ENCODE results near the gene SLC39A8. TPM values are rescaled to one million over a fixed set of nuclear protein-coding genes. Genes with fewer than 3 reads are reported as not detected.
"Not testable (repeated sequence)": the region's sequence is repeated elsewhere in the genome, so short reads cannot be mapped to it uniquely, and the experiment has no call there.

SLC39A8 gene
- total RNA-seq, 2 experiments from 2014 or later = 28.8 to 29.3 TPM

DNA sequence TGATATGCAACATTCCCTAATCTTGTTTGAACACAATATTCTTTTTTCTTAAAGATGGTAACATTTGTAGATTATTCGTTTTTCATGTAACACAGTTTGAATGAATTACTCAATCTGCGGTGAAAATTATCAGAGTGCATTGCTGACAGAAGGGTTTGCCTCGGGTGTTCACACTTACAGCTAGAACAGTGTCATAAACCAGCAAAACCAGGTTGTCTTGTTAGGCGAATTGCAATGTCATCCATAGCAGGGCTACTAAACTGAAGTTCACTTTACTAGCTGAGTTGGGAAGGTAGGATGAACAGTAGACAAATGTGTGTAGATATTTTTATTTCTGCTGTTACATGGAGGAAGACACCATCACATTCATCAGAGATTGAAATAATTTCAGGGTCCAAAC is 98.9 kb downstream of the SLC39A8 start:
- no peaks in the 10 kb centered on the region for H3K4me1 Mint-ChIP-seq (ENCODE audit: low read depth)
- no peak overlapping the region for H3K27ac Mint-ChIP-seq
- no peak overlapping the region for H3K4me3 Mint-ChIP-seq
- intact Hi-C loops (cut with micrococcal nuclease) = no loop called here
- H3K9me3 Mint-ChIP-seq = no peaks in the 10 kb centered on the region
- no peak for DNase-seq
- CTCF ChIA-PET = interaction anchor here (1.4 kb wide), 1 partner anchor 9 kb away, joined by 4 read pairs; no protein-coding TSS in a partner anchor
- no peaks in the 10 kb centered on the region for H3K36me3 Mint-ChIP-seq (ENCODE audit: low read depth)
- peaks cover 3% of the 10 kb centered on the region for H3K27me3 Mint-ChIP-seq (ENCODE audit: low read depth)

DNA sequence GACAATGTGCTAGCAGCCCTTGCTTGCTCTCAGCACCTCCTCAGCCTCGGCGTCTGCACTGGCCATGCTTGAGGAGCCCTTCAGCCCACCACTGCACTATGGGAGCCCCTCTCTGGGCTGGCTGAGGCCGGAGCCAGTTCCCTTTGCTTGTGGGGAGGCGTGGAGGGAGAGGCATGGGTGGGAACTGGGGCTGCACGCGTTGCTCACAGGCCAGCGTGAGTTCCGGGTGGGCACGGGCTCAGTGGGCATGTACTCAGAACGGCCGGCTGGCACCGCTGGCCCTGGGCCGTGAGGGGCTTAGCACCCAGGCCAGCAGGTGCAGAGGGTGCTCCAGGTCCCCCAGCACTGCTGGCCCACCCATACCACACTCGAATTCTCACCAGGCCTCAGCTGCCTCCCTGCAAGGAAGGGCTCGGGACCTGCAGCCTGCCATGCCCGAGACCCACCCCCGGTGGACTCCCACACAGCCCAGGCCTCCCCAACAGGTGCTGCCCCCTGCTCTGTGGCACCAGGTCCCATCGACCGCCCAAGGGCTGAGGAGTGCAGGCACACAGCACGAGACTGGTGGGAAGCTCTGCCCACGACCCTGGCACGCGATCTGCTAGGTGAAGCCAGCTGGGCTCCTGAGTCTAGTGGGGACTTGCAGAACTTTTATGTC is 100.3 kb downstream of the SLC39A8 start:
- no peak overlapping the region for H3K27ac Mint-ChIP-seq
- CTCF ChIA-PET = no interaction called here
- H3K9me3 Mint-ChIP-seq = no peaks in the 10 kb centered on the region
- intact Hi-C loops (cut with micrococcal nuclease) = no loop called here
- no peak for DNase-seq
- H3K27me3 Mint-ChIP-seq (ENCODE audit: low read depth) = peaks cover 3% of the 10 kb centered on the region
- H3K4me3 Mint-ChIP-seq = no peak overlapping the region
- H3K36me3 Mint-ChIP-seq (ENCODE audit: low read depth) = no peaks in the 10 kb centered on the region
- no peaks in the 10 kb centered on the region for H3K4me1 Mint-ChIP-seq (ENCODE audit: low read depth)

DNA sequence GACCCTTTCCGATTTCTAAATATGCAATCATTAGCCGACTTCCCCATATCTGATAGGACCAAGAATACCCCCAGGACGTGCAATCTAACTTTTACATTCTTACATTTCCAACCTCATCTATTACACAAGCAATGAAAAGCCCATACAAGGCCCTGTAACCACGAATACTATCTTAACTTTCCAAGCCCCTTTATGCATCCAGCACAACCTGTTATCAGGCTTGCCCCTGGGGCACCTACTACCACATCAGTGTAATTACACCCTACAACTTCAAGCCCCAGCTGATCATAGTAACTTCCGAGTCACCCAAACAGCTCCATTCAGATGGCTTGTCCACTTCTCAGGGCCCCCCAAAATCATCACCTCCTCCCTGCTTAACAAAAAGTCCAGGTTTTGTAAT is 102.0 kb downstream of the SLC39A8 start:
- H3K36me3 Mint-ChIP-seq (ENCODE audit: low read depth); H3K27me3 Mint-ChIP-seq (ENCODE audit: low read depth); CTCF ChIA-PET; DNase-seq; H3K9me3 Mint-ChIP-seq; intact Hi-C loops (cut with micrococcal nuclease); H3K4me3 Mint-ChIP-seq; H3K27ac Mint-ChIP-seq; H3K4me1 Mint-ChIP-seq (ENCODE audit: low read depth): not testable (repeated sequence)

DNA sequence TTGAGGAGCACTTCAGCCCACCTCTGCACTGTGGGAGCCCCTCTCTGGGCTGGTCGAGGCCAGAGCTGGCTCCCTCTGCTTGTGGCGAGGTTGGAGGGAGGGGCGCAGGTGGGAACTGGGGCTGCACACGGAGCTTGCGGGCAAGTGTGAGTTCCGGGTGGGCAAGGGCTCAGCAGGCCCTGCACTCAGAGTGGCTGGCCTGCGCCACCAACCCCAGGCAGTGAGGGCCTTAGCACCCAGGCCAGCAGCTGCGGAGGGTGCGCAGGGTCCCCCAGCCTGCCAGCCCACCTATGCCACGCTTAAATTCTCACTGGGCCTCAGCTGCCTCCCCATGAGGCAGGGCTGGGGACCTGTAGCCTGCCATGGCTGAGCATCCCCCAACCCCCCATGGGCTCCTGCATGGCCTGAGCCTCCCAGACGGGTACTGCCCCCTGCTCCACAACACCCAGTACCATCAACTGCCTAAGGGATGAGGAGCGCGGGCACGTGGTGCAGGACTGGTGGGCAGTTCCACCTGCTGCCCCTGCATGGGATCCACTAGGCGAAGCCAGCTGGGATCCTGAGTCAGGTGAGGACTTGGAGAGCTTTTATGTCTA is 110.9 kb downstream of the SLC39A8 start:
- Mint-ChIP-seq H3K27me3 (ENCODE audit: low read depth) (no peaks in the 10 kb centered on the region), H3K9me3 (peaks cover 2% of the 10 kb centered on the region), H3K27ac (no peak overlapping the region), H3K36me3 (ENCODE audit: low read depth) (no peaks in the 10 kb centered on the region), H3K4me1 (ENCODE audit: low read depth) (no peaks in the 10 kb centered on the region), H3K4me3 (no peak overlapping the region)
- DNase-seq = no peak
- intact Hi-C loops (cut with micrococcal nuclease) = no loop called here
- CTCF ChIA-PET = no interaction called here

DNA sequence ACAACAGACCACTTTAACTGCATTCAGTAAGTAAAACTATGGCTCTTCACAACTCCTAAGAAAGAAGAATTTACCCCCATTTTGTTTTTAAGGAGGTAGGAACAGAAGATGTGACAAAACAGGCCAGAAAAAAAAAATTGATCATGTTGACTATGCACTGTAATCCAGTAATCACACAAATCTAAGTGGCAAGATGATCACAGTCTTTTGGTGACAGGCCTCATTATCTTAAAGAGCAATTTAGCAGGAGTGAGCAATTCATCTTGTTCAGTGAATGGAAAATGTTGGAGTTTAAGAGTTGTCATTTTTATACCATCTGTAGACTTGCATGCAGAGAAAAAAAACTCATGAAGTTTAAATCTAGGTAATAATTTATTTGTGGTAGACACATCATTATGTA is 115.1 kb downstream of the SLC39A8 start:
- Mint-ChIP-seq H3K27me3 (ENCODE audit: low read depth) (no peaks in the 10 kb centered on the region), H3K4me3 (no peak overlapping the region), H3K27ac (no peak overlapping the region), H3K9me3 (peaks cover under 1% of the 10 kb centered on the region), H3K36me3 (ENCODE audit: low read depth) (no peaks in the 10 kb centered on the region), H3K4me1 (ENCODE audit: low read depth) (no peaks in the 10 kb centered on the region)
- CTCF ChIA-PET = no interaction called here
- intact Hi-C loops (cut with micrococcal nuclease) = no loop called here
- no peak for DNase-seq

DNA sequence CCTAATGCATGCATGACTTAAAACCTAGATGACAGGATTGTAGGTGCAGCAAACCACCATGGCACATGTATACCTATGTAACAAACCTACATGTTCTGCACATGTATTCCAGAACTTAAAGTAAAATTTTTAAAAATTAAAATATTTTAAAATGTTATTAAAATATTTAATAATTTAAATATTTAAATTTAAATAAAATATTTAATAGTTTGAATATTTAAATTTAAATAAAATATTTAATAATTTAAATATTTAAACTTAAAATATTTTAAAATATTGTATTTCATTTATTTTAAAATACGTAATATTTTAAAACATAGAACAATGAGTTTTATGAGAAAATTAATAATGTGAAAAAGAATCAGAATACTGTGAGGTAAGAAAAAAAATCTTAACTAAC is 117.9 kb downstream of the SLC39A8 start:
- DNase-seq = no peak
- no peak overlapping the region for H3K27ac Mint-ChIP-seq
- H3K4me3 Mint-ChIP-seq = no peak overlapping the region
- H3K36me3 Mint-ChIP-seq (ENCODE audit: low read depth) = no peaks in the 10 kb centered on the region
- CTCF ChIA-PET = no interaction called here
- H3K27me3 Mint-ChIP-seq (ENCODE audit: low read depth) = no peaks in the 10 kb centered on the region
- H3K4me1 Mint-ChIP-seq (ENCODE audit: low read depth) = peaks cover 4% of the 10 kb centered on the region
- H3K9me3 Mint-ChIP-seq = no peaks in the 10 kb centered on the region
- intact Hi-C loops (cut with micrococcal nuclease) = no loop called here

DNA sequence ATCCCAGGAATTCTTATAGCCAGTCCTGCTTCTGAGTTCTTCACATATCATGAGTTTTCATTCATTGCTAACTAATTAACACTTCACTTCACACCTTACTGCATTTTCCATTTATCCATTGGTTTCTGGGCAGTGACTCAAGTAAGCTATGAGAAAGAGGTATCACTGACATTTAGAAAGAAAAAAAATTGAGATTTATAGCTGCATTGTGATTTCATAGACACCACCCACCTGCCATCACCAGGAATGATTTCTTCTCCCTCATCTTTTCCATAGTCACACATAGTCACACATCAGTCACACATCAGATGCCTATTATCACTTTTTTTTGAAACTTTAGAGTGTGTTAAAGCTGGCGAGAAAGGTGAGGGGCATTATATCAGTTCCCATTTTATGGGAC is 121.8 kb downstream of the SLC39A8 start:
- intact Hi-C loops (cut with micrococcal nuclease) = no loop called here
- H3K9me3 Mint-ChIP-seq = no peaks in the 10 kb centered on the region
- H3K27me3 Mint-ChIP-seq (ENCODE audit: low read depth) = peaks cover 3% of the 10 kb centered on the region
- H3K27ac Mint-ChIP-seq = no peak overlapping the region
- no peak for DNase-seq
- H3K36me3 Mint-ChIP-seq (ENCODE audit: low read depth) = no peaks in the 10 kb centered on the region
- peaks cover 4% of the 10 kb centered on the region for H3K4me1 Mint-ChIP-seq (ENCODE audit: low read depth)
- no peak overlapping the region for H3K4me3 Mint-ChIP-seq
- CTCF ChIA-PET = no interaction called here

DNA sequence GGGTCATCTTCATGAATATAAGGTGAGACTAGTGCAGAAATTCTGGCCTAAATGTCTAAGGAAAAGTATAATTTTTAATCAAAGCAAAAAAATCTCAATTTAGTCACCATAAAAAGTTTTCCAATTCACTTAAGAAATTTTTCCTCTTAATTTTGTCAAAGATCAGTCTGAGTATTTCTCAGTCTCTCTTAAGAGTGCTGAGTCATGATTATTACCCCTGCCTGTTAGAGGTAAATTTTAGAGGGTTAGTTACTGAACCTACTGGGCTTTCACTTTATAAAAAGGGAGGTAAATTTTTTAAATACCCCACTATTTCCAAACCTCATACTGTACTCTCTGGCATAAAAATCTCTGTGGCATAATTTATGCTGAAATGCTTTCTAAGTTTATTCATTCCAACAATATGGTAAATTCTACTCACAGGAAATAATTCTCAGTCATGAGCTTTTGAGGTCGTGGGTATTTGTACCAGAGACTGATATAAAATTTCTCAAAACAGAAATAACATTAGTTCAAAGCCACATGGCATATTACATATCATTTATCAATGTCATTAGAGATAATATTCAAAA is 122.4 kb downstream of the SLC39A8 start:
- peaks cover 3% of the 10 kb centered on the region for H3K27me3 Mint-ChIP-seq (ENCODE audit: low read depth)
- H3K4me3 Mint-ChIP-seq = no peak overlapping the region
- no peak overlapping the region for H3K27ac Mint-ChIP-seq
- no peaks in the 10 kb centered on the region for H3K9me3 Mint-ChIP-seq
- CTCF ChIA-PET = no interaction called here
- no peaks in the 10 kb centered on the region for H3K36me3 Mint-ChIP-seq (ENCODE audit: low read depth)
- DNase-seq = no peak
- H3K4me1 Mint-ChIP-seq (ENCODE audit: low read depth) = peaks cover 4% of the 10 kb centered on the region
- intact Hi-C loops (cut with micrococcal nuclease) = no loop called here

DNA sequence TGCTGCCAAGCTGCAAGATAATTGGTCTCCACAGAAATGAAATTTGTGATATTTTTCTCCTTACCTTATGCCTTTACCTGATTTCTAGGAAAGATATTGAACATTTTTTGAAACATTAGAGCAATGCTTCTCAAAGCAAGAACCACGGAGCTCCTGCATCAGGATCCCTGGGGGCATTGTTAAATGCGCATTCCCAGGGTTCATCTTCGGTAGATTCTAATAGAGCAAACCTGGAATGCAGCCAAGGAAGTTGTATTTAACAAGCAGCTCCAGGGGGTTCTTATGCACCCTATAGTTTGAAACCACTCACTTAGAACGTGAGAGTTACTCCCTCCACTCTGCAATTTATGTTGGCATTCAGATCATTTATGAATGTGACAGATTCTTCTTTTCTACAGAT is 126.2 kb downstream of the SLC39A8 start:
- H3K36me3 Mint-ChIP-seq (ENCODE audit: low read depth) = no peaks in the 10 kb centered on the region
- H3K4me1 Mint-ChIP-seq (ENCODE audit: low read depth) = peaks cover 4% of the 10 kb centered on the region
- H3K4me3 Mint-ChIP-seq = no peak overlapping the region
- no peaks in the 10 kb centered on the region for H3K9me3 Mint-ChIP-seq
- DNase-seq = no peak
- intact Hi-C loops (cut with micrococcal nuclease) = no loop called here
- H3K27me3 Mint-ChIP-seq (ENCODE audit: low read depth) = peaks cover 7% of the 10 kb centered on the region
- no peak overlapping the region for H3K27ac Mint-ChIP-seq
- CTCF ChIA-PET = no interaction called here

DNA sequence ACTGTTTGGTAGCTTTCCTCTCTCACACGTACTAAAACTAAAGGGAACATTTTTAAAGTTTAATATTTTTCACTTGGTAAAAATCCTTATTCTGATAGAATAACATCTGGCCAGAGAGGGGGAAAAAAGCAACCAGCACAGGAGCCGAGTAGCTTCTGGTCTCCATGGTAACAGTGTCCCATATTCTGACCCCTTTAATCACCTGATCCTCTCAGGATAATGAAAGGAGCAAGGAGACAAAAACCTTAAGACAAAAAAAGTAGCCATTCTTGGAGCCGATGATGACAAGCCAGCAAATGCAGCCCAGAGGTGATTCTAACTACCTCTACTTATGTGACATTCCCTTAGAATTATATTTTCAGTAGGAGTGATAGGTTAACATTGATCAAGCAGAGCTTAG is 126.6 kb downstream of the SLC39A8 start:
- Mint-ChIP-seq H3K36me3 (ENCODE audit: low read depth) (no peaks in the 10 kb centered on the region), H3K27me3 (ENCODE audit: low read depth) (peaks cover 7% of the 10 kb centered on the region), H3K4me1 (ENCODE audit: low read depth) (peaks cover 4% of the 10 kb centered on the region), H3K9me3 (no peaks in the 10 kb centered on the region), H3K4me3 (no peak overlapping the region), H3K27ac (no peak overlapping the region)
- CTCF ChIA-PET = no interaction called here
- no peak for DNase-seq
- intact Hi-C loops (cut with micrococcal nuclease) = no loop called here

DNA sequence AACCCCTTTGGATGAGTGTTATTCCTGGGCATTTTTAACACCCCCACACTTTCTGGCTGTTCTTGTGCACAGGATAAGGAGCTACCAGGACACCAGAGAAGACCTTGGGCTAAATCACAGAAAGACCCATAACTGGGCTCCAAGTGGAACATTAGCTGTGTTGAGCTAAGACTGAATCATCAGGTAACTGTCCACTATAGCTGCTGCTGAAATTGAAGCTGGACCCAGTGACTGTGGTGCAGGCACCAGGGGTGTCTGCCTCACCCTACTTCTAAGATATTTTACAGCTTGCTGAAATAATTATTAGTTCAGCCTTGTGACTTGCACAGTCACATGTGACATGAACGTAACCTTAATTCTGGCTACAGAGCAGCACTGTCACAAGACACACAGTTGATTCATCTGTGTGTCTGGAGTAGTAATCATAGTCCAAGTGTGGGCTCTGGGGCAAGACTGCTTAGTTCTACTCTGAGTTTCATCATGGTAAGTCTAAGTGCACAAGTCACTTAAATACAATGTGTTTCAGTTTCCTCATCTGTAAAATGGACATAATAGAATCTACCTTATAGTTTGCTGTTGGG is 127.4 kb downstream of the SLC39A8 start:
- CTCF ChIA-PET = interaction anchor here (0.6 kb wide), 1 partner anchor 466 kb away, joined by 5 read pairs; no protein-coding TSS in a partner anchor
- intact Hi-C loops (cut with micrococcal nuclease) = no loop called here
- DNase-seq = no peak
- Mint-ChIP-seq H3K27ac (no peak overlapping the region), H3K9me3 (no peaks in the 10 kb centered on the region), H3K27me3 (ENCODE audit: low read depth) (peaks cover 7% of the 10 kb centered on the region), H3K36me3 (ENCODE audit: low read depth) (no peaks in the 10 kb centered on the region), H3K4me3 (no peak overlapping the region), H3K4me1 (ENCODE audit: low read depth) (no peaks in the 10 kb centered on the region)

DNA sequence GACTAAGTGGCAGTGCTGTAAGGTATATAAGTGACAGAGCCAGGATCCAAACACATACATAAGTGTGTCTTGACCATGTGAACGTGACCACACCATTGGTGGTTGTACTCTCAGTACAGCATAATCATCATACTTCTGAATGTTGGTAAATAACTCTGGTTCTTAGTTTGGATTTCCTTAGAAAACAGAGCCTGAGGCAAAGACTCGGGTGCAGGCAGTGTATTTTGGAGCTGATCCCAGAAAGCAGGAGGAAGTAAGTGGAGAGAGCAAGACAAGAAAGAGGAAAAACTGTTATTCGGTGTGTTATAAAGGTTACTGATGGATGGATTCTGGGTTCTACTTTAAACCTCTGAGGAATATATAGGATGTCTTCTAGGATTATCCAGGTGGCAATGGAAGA is 127.9 kb downstream of the SLC39A8 start:
- H3K27me3 Mint-ChIP-seq (ENCODE audit: low read depth) = peaks cover 7% of the 10 kb centered on the region
- H3K27ac Mint-ChIP-seq = no peak overlapping the region
- H3K9me3 Mint-ChIP-seq = no peaks in the 10 kb centered on the region
- intact Hi-C loops (cut with micrococcal nuclease) = no loop called here
- H3K36me3 Mint-ChIP-seq (ENCODE audit: low read depth) = no peaks in the 10 kb centered on the region
- no peaks in the 10 kb centered on the region for H3K4me1 Mint-ChIP-seq (ENCODE audit: low read depth)
- no peak for DNase-seq
- H3K4me3 Mint-ChIP-seq = no peak overlapping the region
- CTCF ChIA-PET = interaction anchor here (0.6 kb wide), 1 partner anchor 467 kb away, joined by 5 read pairs; no protein-coding TSS in a partner anchor

DNA sequence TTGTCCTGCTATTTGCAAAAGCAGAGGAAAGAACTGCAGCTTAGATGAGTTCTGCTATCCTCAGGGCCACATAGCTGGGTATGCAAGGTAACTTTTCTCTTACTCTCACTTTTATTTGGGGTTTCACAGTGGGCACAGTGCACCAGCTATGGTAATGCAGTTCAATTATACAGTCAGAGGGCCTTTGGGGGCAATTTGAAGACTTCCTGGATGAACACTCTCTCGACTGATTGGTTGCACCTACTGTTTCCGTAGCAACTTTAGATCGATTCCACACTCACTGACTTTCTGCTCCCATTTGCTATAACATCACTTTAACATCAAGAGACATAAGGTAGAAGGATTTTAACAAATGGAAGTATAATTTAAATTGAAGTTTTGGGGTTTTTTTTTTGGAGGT is 128.6 kb downstream of the SLC39A8 start:
- DNase-seq = no peak
- Mint-ChIP-seq H3K27me3 (ENCODE audit: low read depth) (peaks cover 7% of the 10 kb centered on the region), H3K27ac (no peak overlapping the region), H3K36me3 (ENCODE audit: low read depth) (no peaks in the 10 kb centered on the region), H3K4me1 (ENCODE audit: low read depth) (no peaks in the 10 kb centered on the region), H3K9me3 (no peaks in the 10 kb centered on the region), H3K4me3 (no peak overlapping the region)
- CTCF ChIA-PET = no interaction called here
- intact Hi-C loops (cut with micrococcal nuclease) = no loop called here
